Esophagus mucosa (tissue), 1 donor: ENCODE results near the gene RPS3. TPM values are rescaled to one million over a fixed set of nuclear protein-coding genes. Genes with fewer than 3 reads are reported as not detected.
"Not testable (repeated sequence)": the region's sequence is repeated elsewhere in the genome, so short reads cannot be mapped to it uniquely, and the experiment has no call there.

Experiments
- ATAC-seq: fragments of 200-7000 bp; cut with Tn5 transposase; one replicate; pipeline ENCODE4 v1.9.1; 2020
- total RNA-seq: library from RNA; stranded (reverse); gene quantifications from one replicate; pipeline ENCODE4 v1.2.4, GENCODE V29; 2023
- donor health status: DM: yes; HTN: yes; CAD: no.

Gene RPS3
- total RNA-seq: 2,660 TPM

- peak; percentile 91 for ATAC-seq
Measured at GRCh38 chr11:75399344-75400145, at the start of gene RPS3. TSS of gene RPS3 (plus strand) at chr11:75399518. CDS start at chr11:75399548, 30 bp downstream.

- no peak for ATAC-seq
Measured at GRCh38 chr11:75349521-75350116, 49.7 kb upstream of the RPS3 start.

DNA sequence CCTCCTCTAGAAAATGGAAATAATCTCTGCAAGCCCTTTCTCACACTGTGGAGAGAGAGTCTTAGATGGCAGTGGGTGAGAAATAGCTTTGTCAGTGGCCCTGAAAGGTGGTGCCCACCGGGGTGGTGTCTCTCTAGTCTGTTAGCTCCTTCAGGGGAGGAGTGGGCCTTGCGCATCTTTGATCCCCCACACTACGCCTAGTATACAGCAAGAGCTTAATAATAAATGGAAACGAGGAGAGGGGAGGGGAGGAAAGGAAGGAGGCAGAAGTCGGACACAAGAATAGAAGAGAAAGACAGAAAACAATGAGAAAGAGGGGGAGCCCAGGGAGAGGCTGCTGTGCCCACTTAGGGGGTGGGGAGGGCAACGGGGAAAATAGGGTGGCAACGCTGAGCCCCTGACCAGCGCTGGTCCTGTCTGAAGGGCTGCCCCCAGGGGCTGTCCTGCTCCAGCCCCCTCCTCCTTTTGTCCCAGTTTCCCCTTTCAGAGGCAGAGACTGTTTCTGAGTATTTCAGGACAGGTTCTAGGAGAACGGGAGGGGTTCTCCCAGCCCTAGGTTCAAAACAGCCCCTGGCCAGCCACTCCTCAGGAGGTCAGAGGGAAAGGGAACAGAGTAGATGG lies 49.1 kb upstream of the RPS3 start:
- ATAC-seq: no peak

GRCh38 chr11:75350743-75351540 lies 48.4 kb upstream of the RPS3 start:
- ATAC-seq: peak; percentile 64

DNA sequence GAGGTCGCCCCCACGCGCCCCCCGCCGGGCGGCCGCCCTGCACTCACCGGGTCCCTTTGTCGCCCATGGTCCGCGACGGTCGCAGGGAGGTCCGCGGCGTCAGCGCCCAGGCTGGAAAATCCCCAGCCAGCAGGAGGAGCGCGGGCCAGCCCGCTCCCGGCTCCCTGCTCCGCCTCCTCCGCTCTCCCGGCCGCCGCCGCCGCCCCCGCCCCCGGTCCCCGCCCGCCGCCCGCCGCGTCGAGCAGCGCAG lies 47.9 kb upstream of the RPS3 start, which contains the start of gene ARRB1:
TSS of gene ARRB1 (minus strand) at position 121 of the 250 bp plus-strand sequence. CDS start at position 67, 54 bp downstream.
- no peak for ATAC-seq

- peak; percentile 70 for ATAC-seq
Measured at GRCh38 chr11:75351791-75352587, 47.3 kb upstream of the RPS3 start.

DNA sequence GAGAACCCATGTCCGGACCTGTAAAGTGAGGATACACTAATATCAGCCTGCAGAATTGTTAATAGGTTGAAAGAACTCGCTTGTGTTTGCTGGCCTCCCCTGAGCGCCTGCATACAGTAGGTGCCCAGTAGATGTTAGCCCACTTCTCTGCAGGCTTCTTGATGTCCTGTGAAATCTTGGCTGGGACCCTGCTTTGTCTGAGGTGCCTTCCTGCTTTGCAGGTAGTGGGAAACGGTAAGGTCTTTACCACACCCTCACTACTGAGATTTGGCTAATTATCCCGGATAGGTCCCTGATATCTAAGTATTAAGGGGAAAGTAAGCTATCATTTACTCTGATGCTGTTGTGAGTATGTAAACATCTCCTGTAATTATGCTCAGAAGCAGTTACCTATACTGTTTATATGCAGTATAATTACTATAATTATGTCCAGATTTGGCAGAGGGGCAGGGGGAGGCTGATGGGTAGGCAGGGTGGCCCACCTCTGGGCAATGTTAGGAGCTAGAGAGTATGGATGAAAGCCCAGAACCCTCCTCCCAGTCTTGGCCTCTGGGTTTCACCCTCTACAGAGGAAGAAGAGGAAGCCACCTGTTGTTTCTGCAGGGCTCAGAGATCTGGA lies 46.6 kb upstream of the RPS3 start:
- no peak for ATAC-seq

DNA sequence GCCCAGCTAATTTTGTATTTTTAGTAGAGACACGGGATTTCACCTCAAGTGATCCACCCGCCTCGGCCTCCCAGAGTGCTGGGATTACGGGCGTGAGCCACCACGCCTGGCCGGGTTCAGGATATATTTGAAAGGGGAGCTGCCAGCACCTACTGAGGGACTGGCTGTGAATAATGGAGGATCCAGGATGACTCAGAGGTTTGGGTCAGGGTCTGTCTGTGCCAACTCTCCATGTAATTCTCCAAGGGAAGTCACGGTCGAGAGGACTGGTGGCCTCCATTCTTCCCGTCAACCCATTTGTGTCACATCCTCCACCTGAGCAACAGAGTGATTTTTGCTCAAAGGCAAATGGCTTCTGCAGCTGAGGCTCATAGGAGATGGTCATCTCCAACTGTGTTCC lies 44.3 kb upstream of the RPS3 start:
- no peak for ATAC-seq

DNA sequence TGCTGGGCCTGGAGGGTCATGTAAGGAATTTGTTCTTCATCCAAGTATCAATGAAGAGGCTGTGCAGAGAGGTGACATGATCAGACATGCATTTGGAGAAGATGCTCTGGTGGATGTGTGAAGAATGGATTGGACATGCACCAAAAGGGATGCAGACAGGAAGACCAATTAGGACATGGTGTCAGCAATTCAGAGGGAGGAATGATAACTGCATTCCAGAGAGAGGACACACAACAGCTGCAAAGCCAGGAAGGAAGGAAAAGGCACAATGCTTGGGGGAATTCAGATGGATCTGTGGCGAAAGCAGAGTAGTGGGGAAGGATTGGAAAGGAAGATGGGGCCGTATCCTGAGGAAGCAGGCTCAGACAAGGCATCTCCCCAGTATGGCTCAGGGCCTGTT lies 42.7 kb upstream of the RPS3 start:
- no peak for ATAC-seq

GRCh38 chr11:75362285-75362684 lies 37.0 kb upstream of the RPS3 start:
- ATAC-seq: not testable (repeated sequence)

- no peak for ATAC-seq
Measured at GRCh38 chr11:75365711-75366181, 33.6 kb upstream of the RPS3 start.

DNA sequence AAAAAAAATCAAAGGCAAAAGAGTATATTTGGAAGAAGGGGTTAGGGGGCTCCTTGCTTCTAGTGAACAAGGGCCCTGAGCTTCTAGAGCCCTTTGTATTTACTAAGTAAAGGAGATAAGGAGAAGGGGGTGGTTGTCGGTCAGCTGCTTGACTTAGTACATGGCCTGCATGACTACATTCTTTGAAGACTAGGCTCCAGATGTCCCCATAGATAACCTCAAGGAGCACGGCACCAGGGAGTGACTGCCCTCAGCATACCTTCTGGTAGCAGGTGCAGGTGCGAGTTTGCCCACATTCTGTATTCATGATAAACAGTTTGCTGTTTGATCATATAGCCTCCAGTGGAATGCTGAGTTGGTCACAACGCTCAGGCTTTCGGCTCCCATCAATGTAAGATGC lies 32.5 kb upstream of the RPS3 start:
- not testable (repeated sequence) for ATAC-seq

DNA sequence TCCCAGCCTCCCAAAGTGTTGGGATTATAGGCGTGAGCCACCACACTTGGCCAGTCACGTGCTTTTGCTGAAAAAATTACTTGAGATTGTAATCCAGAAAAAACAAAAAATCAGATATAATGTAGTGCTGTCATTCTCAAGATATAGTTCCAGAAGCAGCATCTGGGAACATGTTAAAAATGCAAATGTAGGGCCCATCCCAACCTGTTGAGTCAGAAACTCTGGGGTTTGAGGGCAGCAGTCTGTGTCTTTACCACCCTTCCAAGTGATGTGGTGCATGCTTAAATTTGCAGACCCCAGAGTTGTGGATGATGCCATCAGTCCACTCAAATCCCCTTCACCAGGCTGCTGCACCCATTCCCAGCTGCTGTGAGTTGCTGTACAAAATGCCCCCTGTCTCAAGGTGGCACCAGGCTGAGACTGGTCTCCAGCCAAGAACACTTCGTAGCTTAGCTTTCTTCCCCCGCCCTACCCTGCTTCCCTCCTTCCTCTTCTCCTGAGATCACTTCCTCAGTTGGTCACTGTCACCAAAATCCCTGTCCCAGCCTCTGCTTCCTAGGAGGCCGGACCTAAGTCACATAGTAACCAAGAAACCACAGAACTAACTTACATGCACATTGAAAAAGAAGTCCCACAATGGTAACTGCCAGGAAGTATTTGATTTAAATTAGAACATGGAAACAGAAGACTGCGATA lies 29.6 kb upstream of the RPS3 start:
- no peak for ATAC-seq

GRCh38 chr11:75371949-75372876 lies 27.1 kb upstream of the RPS3 start:
- peak; percentile 79 for ATAC-seq

DNA sequence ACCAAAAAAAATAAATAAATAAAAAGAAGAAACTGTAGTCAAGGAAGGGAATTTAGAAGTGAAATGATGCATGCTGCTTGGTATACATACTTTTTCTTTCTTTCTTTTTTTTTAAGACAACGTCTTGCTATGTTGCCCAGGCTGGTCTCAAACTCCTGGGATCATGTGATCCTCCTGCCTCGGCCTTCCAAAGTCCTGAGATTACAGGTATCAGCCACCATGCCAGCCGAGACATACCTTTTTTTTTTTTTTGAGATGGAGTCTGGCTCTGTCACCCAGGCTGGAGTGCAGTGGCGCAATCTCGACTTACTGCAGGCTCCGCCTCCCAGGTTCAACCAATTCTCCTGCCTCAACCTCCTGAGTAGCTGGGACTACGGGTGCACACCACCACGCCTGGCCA lies 26.1 kb upstream of the RPS3 start:
- ATAC-seq: no peak

- ATAC-seq: no peak
Measured at GRCh38 chr11:75374646-75375045, 24.7 kb upstream of the RPS3 start.

DNA sequence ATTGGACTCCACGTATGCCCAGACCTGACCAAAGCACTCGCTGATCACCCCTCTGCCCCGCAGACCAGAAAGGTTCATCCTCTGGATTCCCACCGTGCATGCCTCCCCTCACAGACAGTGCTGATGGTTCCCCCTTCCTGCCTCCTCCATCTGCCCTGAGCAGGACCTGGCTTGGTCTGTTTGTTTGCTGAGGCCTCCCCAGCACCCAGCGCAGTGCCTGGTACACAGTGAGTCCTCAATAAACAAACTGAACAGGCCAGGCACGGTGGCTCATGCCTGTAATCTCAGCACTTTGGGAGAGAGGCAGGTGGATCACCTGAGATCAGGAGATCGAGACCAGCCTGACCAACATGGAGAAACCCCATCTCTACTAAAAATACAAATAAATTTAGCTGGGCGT lies 23.7 kb upstream of the RPS3 start:
- no peak for ATAC-seq

DNA sequence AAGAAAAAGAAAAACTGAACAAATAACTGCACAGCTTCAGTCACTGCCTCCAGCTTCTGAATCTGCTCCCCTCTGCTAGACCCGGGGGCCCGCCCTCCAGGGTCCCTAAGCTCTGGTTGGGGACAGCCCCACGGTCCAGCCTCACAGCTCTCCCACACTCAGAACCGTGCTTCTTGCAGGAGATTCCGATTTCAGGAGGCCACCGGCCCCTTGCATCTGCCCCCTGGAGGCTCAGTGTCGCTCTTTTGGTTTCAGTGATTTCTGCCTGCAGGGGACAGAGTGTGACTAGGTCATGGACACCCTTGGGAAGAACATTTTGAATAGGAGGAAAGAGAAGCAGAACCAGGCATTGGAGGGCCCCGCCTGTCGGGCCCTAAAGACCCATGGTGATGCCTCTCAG lies 23.1 kb upstream of the RPS3 start:
- ATAC-seq: no peak

DNA sequence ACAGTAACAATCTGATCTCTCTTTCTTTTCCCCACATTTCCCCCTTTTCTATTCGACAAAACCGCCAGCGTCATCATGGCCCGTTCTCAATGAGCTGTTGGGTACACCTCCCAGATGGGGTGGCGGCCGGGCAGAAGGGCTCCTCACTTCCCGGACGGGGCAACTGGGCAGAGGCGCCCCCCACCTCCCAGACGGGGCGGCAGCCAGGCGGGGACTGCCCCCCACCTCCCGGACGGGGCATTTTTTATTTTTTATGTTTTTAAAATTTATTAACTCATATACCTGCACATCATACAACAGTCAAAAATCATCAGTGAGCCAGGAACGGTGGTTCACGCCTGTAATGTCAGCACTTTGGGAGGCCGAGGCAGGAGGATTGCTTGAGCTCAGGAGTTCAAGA lies 20.5 kb upstream of the RPS3 start:
- not testable (repeated sequence) for ATAC-seq

DNA sequence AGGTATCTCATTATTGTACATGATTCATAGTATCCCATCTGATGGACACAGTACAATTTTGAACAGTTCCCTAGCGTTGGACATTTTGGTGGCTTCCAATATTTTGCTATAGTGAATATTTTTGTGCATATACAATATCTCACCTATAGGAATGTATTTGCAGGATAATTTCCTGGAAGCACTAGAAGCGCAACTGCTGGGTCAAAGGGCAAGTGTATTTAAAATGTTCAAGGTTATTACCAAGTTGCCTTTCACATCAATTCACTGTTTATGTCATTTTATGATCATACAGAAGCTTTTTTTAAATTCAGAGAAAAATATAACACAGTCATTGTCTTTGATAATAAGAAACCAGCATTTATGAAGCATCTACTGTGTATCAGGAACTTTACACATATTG lies 19.1 kb upstream of the RPS3 start:
- no peak for ATAC-seq
